Inferior parietal cortex (tissue), 1 donor: Measurements from ENCODE around the gene IL18RAP.
A peak's percentile ranks its signal among the peaks of the same experiment; 100 is the strongest.

Experiments
- DNase-seq: peaks from one replicate; pipeline ENCODE4 v3.0.0-alpha.2; 2016; ENCODE audit errors: extremely low spot score

IL18RAP gene, protein sequence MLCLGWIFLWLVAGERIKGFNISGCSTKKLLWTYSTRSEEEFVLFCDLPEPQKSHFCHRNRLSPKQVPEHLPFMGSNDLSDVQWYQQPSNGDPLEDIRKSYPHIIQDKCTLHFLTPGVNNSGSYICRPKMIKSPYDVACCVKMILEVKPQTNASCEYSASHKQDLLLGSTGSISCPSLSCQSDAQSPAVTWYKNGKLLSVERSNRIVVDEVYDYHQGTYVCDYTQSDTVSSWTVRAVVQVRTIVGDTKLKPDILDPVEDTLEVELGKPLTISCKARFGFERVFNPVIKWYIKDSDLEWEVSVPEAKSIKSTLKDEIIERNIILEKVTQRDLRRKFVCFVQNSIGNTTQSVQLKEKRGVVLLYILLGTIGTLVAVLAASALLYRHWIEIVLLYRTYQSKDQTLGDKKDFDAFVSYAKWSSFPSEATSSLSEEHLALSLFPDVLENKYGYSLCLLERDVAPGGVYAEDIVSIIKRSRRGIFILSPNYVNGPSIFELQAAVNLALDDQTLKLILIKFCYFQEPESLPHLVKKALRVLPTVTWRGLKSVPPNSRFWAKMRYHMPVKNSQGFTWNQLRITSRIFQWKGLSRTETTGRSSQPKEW

GRCh38 chr2:102422910-102423309, at the start of gene IL18RAP:
Gene IL18RAP, plus strand, starts transcription at chr2:102423160. Its CDS starts 118 bp downstream, at chr2:102423278.
- DNase-seq, result no peak

DNA sequence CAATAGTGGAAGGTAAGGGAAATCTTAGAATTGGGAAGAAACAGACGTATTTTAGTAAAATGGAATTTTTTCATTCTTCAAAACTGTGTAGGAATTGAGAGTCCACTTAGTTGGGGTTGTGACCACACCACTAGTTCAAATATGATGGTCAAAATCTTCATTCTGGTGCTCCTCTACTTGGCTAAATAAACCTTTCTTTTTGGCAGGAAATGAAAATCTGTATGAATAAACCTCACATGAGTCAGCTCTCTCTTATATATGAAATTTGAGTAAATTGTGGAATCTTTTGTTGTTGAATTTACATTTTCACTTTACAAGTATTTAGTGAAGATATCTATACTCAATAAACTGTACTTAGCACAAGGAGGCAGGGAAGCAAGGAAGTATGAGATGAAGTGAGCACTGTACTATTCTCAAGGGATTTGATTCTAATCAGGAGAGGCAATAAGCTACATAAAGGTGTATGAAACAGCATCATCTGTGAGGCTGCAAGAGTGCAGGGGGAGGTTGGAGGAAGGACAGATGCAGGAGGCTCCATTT, 46.8 kb upstream of the IL18RAP start:
- DNase-seq, result no peak

DNA sequence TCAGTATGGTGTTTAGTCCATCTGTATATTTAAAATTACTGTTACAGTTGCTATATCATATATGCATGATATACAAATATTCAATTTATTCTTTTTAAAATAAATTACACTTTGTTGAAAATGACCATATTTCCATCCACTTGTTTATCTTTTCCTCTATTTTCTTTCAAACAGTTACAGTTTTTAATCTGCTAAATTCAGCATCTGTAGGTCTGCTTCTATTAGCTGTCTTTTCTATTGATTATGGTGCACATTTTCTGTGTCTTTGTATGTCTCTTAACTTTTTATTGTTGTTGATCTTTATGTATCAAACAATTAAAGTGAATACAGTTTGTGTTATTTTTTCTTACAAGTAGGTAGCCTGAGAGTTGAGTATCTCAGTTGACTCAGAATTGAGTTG, 39.2 kb upstream of the IL18RAP start:
- no peak for DNase-seq

GRCh38 chr2:102385522-102385921, 37.4 kb upstream of the IL18RAP start:
- DNase-seq, result no peak

GRCh38 chr2:102386004-102386403, 37.0 kb upstream of the IL18RAP start:
- DNase-seq, result no peak

GRCh38 chr2:102386867-102387541, 36.0 kb upstream of the IL18RAP start:
- DNase-seq, result no peak

GRCh38 chr2:102387763-102388546, 35.0 kb upstream of the IL18RAP start:
- no peak for DNase-seq

DNA sequence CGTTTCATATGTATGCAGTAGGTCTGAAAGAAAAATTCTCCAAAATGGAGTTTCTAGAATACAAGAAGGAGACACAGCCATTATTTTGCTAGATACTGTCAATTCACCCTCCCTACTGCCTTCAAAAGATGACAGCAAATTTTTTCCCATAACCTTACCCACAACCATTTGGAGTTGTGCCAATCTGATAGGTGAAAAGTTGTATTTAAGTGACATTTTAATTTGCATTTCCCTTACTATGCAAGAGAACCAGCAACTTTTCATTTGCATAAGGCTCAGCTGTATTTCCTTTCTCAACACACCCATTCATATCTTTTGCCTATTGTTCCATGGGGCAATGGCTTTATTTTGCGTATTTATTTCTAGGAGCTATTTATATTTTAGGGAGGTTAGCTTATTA, 31.4 kb upstream of the IL18RAP start:
- no peak for DNase-seq

DNA sequence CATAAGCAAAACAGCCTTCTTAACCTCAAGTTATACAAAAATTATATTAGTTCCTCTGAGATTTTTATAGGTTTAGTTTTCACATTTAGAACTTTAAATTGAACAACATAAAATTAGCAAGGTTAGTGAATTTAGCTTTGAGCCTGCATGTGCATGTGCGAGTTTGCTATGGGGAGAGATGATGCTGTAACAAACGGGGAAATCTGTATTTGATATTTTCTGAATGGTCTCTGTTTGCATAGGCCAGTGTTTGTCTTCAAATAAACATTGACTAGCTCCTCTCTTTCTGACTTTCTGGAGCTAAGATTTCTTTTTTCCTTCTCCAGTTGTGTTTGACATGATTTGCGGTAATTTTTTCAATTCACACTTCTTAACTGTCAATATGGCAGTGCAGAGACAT, 30.9 kb upstream of the IL18RAP start:
- no peak for DNase-seq

GRCh38 chr2:102392942-102393341, 30.0 kb upstream of the IL18RAP start:
- no peak for DNase-seq

DNA sequence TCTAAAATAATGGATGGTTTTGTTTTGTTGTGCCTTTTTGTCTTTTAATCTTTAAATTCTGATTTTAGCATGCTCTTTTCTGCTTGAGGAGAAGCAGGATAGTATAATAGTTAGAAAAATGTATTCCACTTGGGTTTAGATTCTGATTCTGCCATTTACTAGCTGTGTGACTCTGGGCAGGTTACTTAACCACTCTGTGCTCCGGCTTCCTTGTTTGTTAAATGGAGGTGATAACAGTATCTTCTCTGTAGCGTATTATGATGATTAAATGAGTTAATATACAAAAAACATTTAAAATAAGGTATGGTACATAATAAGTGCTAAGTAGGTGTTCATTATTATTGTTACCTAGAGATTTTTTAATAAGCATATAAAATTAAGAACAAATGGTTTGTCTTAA, 26.9 kb upstream of the IL18RAP start:
- DNase-seq, result no peak

GRCh38 chr2:102397209-102397608, 25.8 kb upstream of the IL18RAP start:
- no peak for DNase-seq

GRCh38 chr2:102399499-102400141, 23.3 kb upstream of the IL18RAP start:
- no peak for DNase-seq

GRCh38 chr2:102401456-102401855, 21.5 kb upstream of the IL18RAP start:
- no peak for DNase-seq

DNA sequence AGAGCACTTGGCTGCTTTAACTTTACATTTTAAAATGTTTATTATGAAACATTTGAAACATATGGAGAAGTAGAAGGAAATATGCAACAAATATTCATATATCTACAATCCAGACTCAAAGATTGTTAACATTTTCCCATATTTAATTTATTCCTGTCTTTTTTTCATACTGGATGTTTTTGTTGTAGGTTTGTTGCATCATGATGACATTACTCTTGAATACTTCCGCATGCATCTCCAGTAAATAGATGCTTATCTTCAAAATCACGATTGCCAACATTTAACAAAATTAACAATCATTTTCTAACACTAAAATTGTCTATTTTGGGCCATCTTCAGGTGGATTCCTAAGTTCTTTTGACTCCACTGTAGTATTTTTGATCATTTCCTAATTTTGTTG, 21.1 kb upstream of the IL18RAP start:
- DNase-seq, result no peak

GRCh38 chr2:102410952-102411351, 12.0 kb upstream of the IL18RAP start:
- DNase-seq, result no peak

DNA sequence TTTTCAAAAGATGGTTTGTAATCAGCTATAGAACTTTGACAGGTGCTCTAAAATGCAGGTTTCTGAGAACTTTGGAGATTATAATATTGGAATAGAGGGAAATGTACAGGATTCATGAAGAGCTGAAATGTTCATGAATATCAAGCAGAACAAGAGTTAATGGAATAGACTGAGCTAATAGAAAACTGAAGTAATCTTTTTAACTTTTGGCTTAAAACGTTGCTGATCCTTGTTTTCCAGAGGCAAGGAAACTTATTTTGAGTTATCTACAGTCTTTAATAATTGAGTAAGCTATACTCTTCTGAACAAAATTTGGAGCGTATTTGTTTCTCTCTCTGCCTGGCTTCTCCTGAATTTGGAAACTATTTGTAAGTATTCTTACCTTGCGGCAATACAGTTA, 10.8 kb upstream of the IL18RAP start:
- DNase-seq, result no peak

DNA sequence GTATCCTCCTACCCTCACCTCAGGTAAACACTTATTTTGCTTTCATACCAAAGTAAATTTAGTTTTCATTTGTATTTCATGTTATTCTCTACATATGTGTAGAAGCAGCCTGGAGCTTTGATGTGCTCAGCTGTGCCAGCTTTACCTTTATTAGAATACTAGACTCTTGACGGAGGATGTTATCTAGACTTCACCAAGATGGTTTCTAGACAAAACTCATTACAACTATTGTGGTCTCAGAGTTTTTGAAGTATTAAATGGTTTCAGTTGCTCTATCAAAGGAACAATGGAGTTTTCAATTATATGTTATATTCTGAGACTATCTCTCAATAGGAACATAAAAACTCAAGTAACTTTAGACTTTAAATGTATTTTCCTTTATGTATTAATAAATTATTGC, 5.0 kb upstream of the IL18RAP start:
- DNase-seq, result no peak

DNA sequence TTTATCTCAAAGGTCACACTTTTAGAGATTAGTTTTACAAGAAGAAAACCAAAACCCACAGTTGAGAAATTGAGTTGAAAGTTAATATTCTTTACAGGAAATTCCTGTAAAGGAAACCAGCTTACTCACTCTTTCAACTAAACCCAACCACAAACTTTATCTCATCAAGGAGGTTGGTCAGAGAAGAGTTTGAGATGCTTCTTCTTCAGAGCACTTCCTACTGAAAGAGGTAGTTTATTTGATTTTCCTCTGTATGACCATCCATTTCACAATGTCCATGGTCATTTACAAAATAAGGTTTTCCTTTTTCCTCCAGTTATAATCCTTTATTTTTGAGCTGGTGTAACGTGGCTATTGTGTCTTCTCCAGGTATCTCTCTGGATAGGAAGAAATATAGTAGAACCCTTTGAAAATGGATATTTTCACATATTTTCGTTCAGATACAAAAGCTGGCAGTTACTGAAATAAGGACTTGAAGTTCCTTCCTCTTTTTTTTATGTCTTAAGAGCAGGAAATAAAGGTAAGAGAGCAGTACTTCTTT, 4.5 kb upstream of the IL18RAP start:
- peak; percentile 4 for DNase-seq

DNA sequence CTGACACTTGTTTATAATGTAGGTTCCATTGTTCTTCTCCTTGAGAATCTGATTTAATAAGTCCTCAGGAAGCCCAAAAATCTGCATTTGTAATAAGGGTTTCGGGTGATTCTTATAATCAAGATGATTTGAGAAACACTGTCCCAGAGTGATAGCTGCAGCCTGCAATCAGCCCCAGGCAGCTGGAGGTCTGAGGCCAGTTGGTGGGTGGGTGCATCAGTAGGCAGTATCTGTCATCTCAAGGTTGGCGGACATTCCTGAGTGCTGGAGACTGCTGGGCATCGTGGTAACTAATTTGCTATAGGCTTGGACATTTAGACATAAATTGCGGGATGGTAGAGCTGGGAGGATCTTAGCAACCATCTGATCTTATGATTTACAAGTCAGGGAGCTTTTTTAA, 2.7 kb upstream of the IL18RAP start:
- DNase-seq, result no peak
